ENCODE results near the gene SDK1.

DNA sequence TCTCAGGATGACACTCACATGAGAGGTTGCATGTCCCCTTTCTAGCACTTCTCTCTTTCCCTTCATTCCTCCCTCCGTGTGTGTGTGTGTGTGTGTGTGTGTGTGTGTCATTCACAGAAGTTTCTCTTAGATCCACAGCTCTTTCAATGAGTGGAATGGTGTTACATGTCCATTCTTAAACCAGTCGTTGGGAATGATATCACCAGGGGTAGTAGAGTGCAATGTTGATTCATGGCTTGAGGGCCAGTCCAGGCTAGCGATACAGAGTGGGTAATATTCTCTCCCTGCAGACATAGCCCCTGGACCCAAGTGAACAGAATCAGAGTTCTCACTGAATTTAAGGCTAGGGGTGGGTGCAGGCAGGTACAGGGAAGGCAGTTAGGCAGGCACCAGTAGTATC lies 187.8 kb downstream of the SDK1 start:
- TF ChIP-seq, protein P1, sequence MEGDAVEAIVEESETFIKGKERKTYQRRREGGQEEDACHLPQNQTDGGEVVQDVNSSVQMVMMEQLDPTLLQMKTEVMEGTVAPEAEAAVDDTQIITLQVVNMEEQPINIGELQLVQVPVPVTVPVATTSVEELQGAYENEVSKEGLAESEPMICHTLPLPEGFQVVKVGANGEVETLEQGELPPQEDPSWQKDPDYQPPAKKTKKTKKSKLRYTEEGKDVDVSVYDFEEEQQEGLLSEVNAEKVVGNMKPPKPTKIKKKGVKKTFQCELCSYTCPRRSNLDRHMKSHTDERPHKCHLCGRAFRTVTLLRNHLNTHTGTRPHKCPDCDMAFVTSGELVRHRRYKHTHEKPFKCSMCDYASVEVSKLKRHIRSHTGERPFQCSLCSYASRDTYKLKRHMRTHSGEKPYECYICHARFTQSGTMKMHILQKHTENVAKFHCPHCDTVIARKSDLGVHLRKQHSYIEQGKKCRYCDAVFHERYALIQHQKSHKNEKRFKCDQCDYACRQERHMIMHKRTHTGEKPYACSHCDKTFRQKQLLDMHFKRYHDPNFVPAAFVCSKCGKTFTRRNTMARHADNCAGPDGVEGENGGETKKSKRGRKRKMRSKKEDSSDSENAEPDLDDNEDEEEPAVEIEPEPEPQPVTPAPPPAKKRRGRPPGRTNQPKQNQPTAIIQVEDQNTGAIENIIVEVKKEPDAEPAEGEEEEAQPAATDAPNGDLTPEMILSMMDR (IDR thresholded peaks at IDR 0.05), result no peak
- no peak for TF ChIP-seq POLR2A (IDR thresholded peaks at IDR 0.05)
- TF ChIP-seq POLR2AphosphoS5 (IDR thresholded peaks at IDR 0.05; ENCODE audit: insufficient read depth in 1 of 2, low read depth in 1 of 2), result no peak

Measured in vagina (tissue), 2 donors.